Activated T-helper 1 cell treated with anti-CD3 and anti-CD28 coated beads, Interleukin-12 subunit alpha, Interleukin-12 subunit beta, Interleukin-2, Interleukin-4 antibody, amounts not matched to agents 30 ng/mL and 10 ng/mL and 1 ng/mL, durations not matched to agents 14 hours and 24 hours and 36 hours (primary cell): ENCODE data around the gene HCFC2. TPM values are rescaled to one million over a fixed set of nuclear protein-coding genes. Genes with fewer than 3 reads are reported as not detected.

Experiments used
- DNase-seq: peaks from one replicate; pipeline ENCODE4 v3.0.0; 2021; ENCODE audit warnings: low spot score
- H3K27ac Mint-ChIP-seq: one replicate; pipeline ENCODE4 v1.8.0; 2021; ENCODE audit warnings: mild to moderate bottlenecking, mixed read lengths
- H3K27me3 Mint-ChIP-seq: one replicate; pipeline ENCODE4 v1.8.0; 2022; ENCODE audit warnings: mild to moderate bottlenecking, moderate library complexity, mixed read lengths; ENCODE audit not compliant: insufficient read depth
- H3K36me3 Mint-ChIP-seq: one replicate; pipeline ENCODE4 v1.8.0; 2021; ENCODE audit warnings: low read depth, mixed read lengths
- H3K4me1 Mint-ChIP-seq: one replicate; pipeline ENCODE4 v1.8.0; 2021; ENCODE audit warnings: low read depth, mixed read lengths
- H3K4me3 Mint-ChIP-seq: one replicate; pipeline ENCODE4 v1.8.0; 2021; ENCODE audit warnings: mild to moderate bottlenecking, moderate library complexity, mixed read lengths
- H3K9me3 Mint-ChIP-seq: one replicate; pipeline ENCODE4 v1.8.0; 2021; ENCODE audit warnings: mixed read lengths
- intact Hi-C: fragments of 100-400 bp; cut with micrococcal nuclease; formaldehyde crosslinking; loops from one replicate; pipeline ENCODE4 v1.15.1; 2024
- total RNA-seq: library from RNA; stranded (reverse); gene quantifications from 2 replicates; pipeline ENCODE4 v1.2.3, GENCODE V29; 2022

The HCFC2 gene
- total RNA-seq, 1 donor from 2014 or later, result 8.5 TPM

- H3K4me3 Mint-ChIP-seq, result peak overlapping the region; percentile 91
- peak overlapping the region; percentile 74 for H3K27ac Mint-ChIP-seq
- peaks cover 14% of the 10 kb centered on the region for H3K36me3 Mint-ChIP-seq
- H3K4me1 Mint-ChIP-seq, result peaks cover 33% of the 10 kb centered on the region
- peaks cover 20% of the 10 kb centered on the region for H3K27me3 Mint-ChIP-seq
- intact Hi-C loops, result loop anchor here (1.0 to 5.0 kb wide), 10 partner anchors 19 to 1266 kb away; partner anchors contain the start of genes C12orf75, HSP90B1, NFYB and NT5DC3
- DNase-seq, result no peak
- no peaks in the 10 kb centered on the region for H3K9me3 Mint-ChIP-seq
These were observed 604 bp downstream of the HCFC2 start for GRCh38 chr12:104064842-104065427.

- intact Hi-C loops, result no loop called here
These were observed 7.8 kb downstream of the HCFC2 start for GRCh38 chr12:104072099-104072498.

GRCh38 chr12:104073699-104074098 is 9.4 kb downstream of the HCFC2 start:
- Mint-ChIP-seq H3K4me3 (no peak overlapping the region), H3K27ac (no peak overlapping the region), H3K27me3 (no peaks in the 10 kb centered on the region), H3K36me3 (peaks cover 14% of the 10 kb centered on the region), H3K9me3 (no peaks in the 10 kb centered on the region), H3K4me1 (no peaks in the 10 kb centered on the region)
- no peak for DNase-seq
- intact Hi-C loops, result no loop called here

More at GRCh38 chr12:104072099-104072498, 7.8 kb downstream of the HCFC2 start:
- peaks cover 22% of the 10 kb centered on the region for H3K36me3 Mint-ChIP-seq
- no peak for DNase-seq
- H3K27ac Mint-ChIP-seq, result no peak overlapping the region
- no peaks in the 10 kb centered on the region for H3K9me3 Mint-ChIP-seq
- no peaks in the 10 kb centered on the region for H3K27me3 Mint-ChIP-seq
- peaks cover 3% of the 10 kb centered on the region for H3K4me1 Mint-ChIP-seq
- no peak overlapping the region for H3K4me3 Mint-ChIP-seq

GRCh38 chr12:104079024-104079423 is 14.7 kb downstream of the HCFC2 start:
- intact Hi-C loops, result no loop called here
- peaks cover 19% of the 10 kb centered on the region for H3K36me3 Mint-ChIP-seq

GRCh38 chr12:104080764-104081163 is 16.4 kb downstream of the HCFC2 start:
- peaks cover 16% of the 10 kb centered on the region for H3K4me1 Mint-ChIP-seq
- peaks cover 28% of the 10 kb centered on the region for H3K36me3 Mint-ChIP-seq
- H3K27me3 Mint-ChIP-seq, result no peaks in the 10 kb centered on the region
- no peak overlapping the region for H3K4me3 Mint-ChIP-seq
- no peaks in the 10 kb centered on the region for H3K9me3 Mint-ChIP-seq
- no peak for DNase-seq
- H3K27ac Mint-ChIP-seq, result no peak overlapping the region
- intact Hi-C loops, result no loop called here

More at GRCh38 chr12:104079024-104079423, 14.7 kb downstream of the HCFC2 start:
- H3K27me3 Mint-ChIP-seq, result no peaks in the 10 kb centered on the region
- no peaks in the 10 kb centered on the region for H3K9me3 Mint-ChIP-seq
- no peak overlapping the region for H3K27ac Mint-ChIP-seq
- H3K4me1 Mint-ChIP-seq, result peaks cover 8% of the 10 kb centered on the region
- no peak overlapping the region for H3K4me3 Mint-ChIP-seq
- DNase-seq, result no peak

GRCh38 chr12:104083769-104084475 is 19.6 kb downstream of the HCFC2 start:
- peaks cover 30% of the 10 kb centered on the region for H3K36me3 Mint-ChIP-seq
- H3K9me3 Mint-ChIP-seq, result no peaks in the 10 kb centered on the region
- peaks cover 16% of the 10 kb centered on the region for H3K4me1 Mint-ChIP-seq
- intact Hi-C loops, result loop anchor here (1.0 kb wide), 3 partner anchors 20 to 159 kb away; partner anchors contain the start of gene HCFC2
- H3K27me3 Mint-ChIP-seq, result no peaks in the 10 kb centered on the region
- no peak for DNase-seq
- no peak overlapping the region for H3K4me3 Mint-ChIP-seq
- H3K27ac Mint-ChIP-seq, result peak overlapping the region; percentile 45

GRCh38 chr12:104090685-104091084 is 26.4 kb downstream of the HCFC2 start:
- intact Hi-C loops, result no loop called here
- DNase-seq, result no peak
- H3K27ac Mint-ChIP-seq, result no peak overlapping the region
- no peak overlapping the region for H3K4me3 Mint-ChIP-seq
- no peaks in the 10 kb centered on the region for H3K9me3 Mint-ChIP-seq
- no peaks in the 10 kb centered on the region for H3K4me1 Mint-ChIP-seq
- H3K36me3 Mint-ChIP-seq, result peaks cover 33% of the 10 kb centered on the region
- no peaks in the 10 kb centered on the region for H3K27me3 Mint-ChIP-seq

- Mint-ChIP-seq H3K27ac (peak overlapping the region; percentile 8), H3K4me1 (no peaks in the 10 kb centered on the region), H3K36me3 (peaks cover 32% of the 10 kb centered on the region), H3K27me3 (no peaks in the 10 kb centered on the region), H3K4me3 (no peak overlapping the region), H3K9me3 (no peaks in the 10 kb centered on the region)
- intact Hi-C loops, result no loop called here
- DNase-seq, result no peak
These were observed 26.8 kb downstream of the HCFC2 start for GRCh38 chr12:104091136-104091535.

GRCh38 chr12:104094284-104094683 is 30.0 kb downstream of the HCFC2 start:
- Mint-ChIP-seq H3K36me3 (peaks cover 38% of the 10 kb centered on the region), H3K9me3 (no peaks in the 10 kb centered on the region), H3K27ac (no peak overlapping the region), H3K27me3 (no peaks in the 10 kb centered on the region), H3K4me3 (no peak overlapping the region), H3K4me1 (no peaks in the 10 kb centered on the region)
- intact Hi-C loops, result no loop called here
- DNase-seq, result no peak

GRCh38 chr12:104095289-104095688 is 31.0 kb downstream of the HCFC2 start:
- no peaks in the 10 kb centered on the region for H3K4me1 Mint-ChIP-seq
- no peaks in the 10 kb centered on the region for H3K27me3 Mint-ChIP-seq
- H3K27ac Mint-ChIP-seq, result no peak overlapping the region
- intact Hi-C loops, result no loop called here
- no peaks in the 10 kb centered on the region for H3K9me3 Mint-ChIP-seq
- H3K4me3 Mint-ChIP-seq, result no peak overlapping the region
- H3K36me3 Mint-ChIP-seq, result peaks cover 36% of the 10 kb centered on the region
- no peak for DNase-seq

GRCh38 chr12:104097954-104098353 is 33.6 kb downstream of the HCFC2 start:
- H3K36me3 Mint-ChIP-seq, result peaks cover 38% of the 10 kb centered on the region
- H3K9me3 Mint-ChIP-seq, result no peaks in the 10 kb centered on the region
- H3K27ac Mint-ChIP-seq, result no peak overlapping the region
- H3K4me3 Mint-ChIP-seq, result no peak overlapping the region
- intact Hi-C loops, result no loop called here
- H3K4me1 Mint-ChIP-seq, result no peaks in the 10 kb centered on the region
- H3K27me3 Mint-ChIP-seq, result no peaks in the 10 kb centered on the region
- no peak for DNase-seq

GRCh38 chr12:104105461-104105860 is 41.1 kb downstream of the HCFC2 start:
- no peak for DNase-seq
- Mint-ChIP-seq H3K4me3 (no peak overlapping the region), H3K27ac (no peak overlapping the region), H3K9me3 (no peaks in the 10 kb centered on the region), H3K4me1 (peaks cover 11% of the 10 kb centered on the region), H3K27me3 (no peaks in the 10 kb centered on the region), H3K36me3 (peaks cover 17% of the 10 kb centered on the region)
- intact Hi-C loops, result loop anchor here (5.0 kb wide), 2 partner anchors 148 to 173 kb away; partner anchors contain the start of gene HSP90B1

- Mint-ChIP-seq H3K4me1 (peaks cover 11% of the 10 kb centered on the region), H3K9me3 (no peaks in the 10 kb centered on the region), H3K4me3 (no peak overlapping the region), H3K27ac (no peak overlapping the region), H3K36me3 (peaks cover 14% of the 10 kb centered on the region), H3K27me3 (no peaks in the 10 kb centered on the region)
- no peak for DNase-seq
- intact Hi-C loops, result loop anchor here (5.0 kb wide), 2 partner anchors 150 to 175 kb away; partner anchors contain the start of gene HSP90B1
These were observed 42.6 kb downstream of the HCFC2 start for GRCh38 chr12:104106965-104107364.
